NCI-H1092 treated with DMSO at 0.1 percent for 48 hours (cell line): ENCODE measurements around the gene EXOC3.
A peak's percentile ranks its signal among the peaks of the same experiment; 100 is the strongest.

ENCODE experiments used
- DNase-seq: peaks from one replicate; lab custom pipeline; 2025; lab: John Stamatoyannopoulos, UW

The EXOC3 gene

GRCh38 chr5:439181-439580 lies 3.8 kb upstream of the EXOC3 start:
- DNase-seq, result no peak

- DNase-seq, result no peak
Observed at GRCh38 chr5:439636-440035, 3.3 kb upstream of the EXOC3 start.

- DNase-seq, result no peak
Observed at GRCh38 chr5:440401-441201, 2.4 kb upstream of the EXOC3 start.

- no peak for DNase-seq
Observed at GRCh38 chr5:441996-442334, 1.0 kb upstream of the EXOC3 start.

GRCh38 chr5:443239-444151 lies 519 bp downstream of the EXOC3 start:
- DNase-seq, result no peak

- DNase-seq, result no peak
Observed at GRCh38 chr5:444226-444625, 1.2 kb downstream of the EXOC3 start.

- DNase-seq, result no peak
Observed at GRCh38 chr5:445591-445990, 2.6 kb downstream of the EXOC3 start.

GRCh38 chr5:446066-446882 lies 3.3 kb downstream of the EXOC3 start:
- no peak for DNase-seq

- DNase-seq, result peak; percentile 23
Observed at GRCh38 chr5:446883-447263, 3.9 kb downstream of the EXOC3 start.

GRCh38 chr5:447501-447900 lies 4.5 kb downstream of the EXOC3 start:
- DNase-seq, result no peak

- DNase-seq, result no peak
Observed at GRCh38 chr5:448061-448765, 5.2 kb downstream of the EXOC3 start.

GRCh38 chr5:448766-449090 lies 5.8 kb downstream of the EXOC3 start:
- no peak for DNase-seq

- no peak for DNase-seq
Observed at GRCh38 chr5:449151-449550, 6.2 kb downstream of the EXOC3 start.

- no peak for DNase-seq
Observed at GRCh38 chr5:451587-452458, 8.8 kb downstream of the EXOC3 start.

- no peak for DNase-seq
Observed at GRCh38 chr5:452978-453710, 10.2 kb downstream of the EXOC3 start.

GRCh38 chr5:453725-454481 lies 10.9 kb downstream of the EXOC3 start:
- DNase-seq, result no peak

GRCh38 chr5:454936-455335 lies 12.0 kb downstream of the EXOC3 start:
- DNase-seq, result no peak

- DNase-seq, result no peak
Observed at GRCh38 chr5:455806-456205, 12.8 kb downstream of the EXOC3 start.

- no peak for DNase-seq
Observed at GRCh38 chr5:456351-457194, 13.6 kb downstream of the EXOC3 start.
